Progenitor cell of endocrine pancreas (in vitro differentiated cells): ENCODE results near the gene CPLX3. TPM values are rescaled to one million over a fixed set of nuclear protein-coding genes. Genes with fewer than 3 reads are reported as not detected.

Experiments
- DNase-seq: peaks from one replicate; pipeline ENCODE4 v3.0.0; 2021; ENCODE audit warnings: low spot score; ENCODE audit not compliant: unreplicated experiment
- H3K27ac Mint-ChIP-seq: 2 replicates; pipeline ENCODE4 v1.8.0; 2021; ENCODE audit warnings: mild to moderate bottlenecking, moderate library complexity, mixed read lengths
- H3K27me3 Mint-ChIP-seq: 2 replicates; pipeline ENCODE4 v1.8.0; 2021; ENCODE audit warnings: mixed read lengths
- H3K36me3 Mint-ChIP-seq: 2 replicates; pipeline ENCODE4 v1.8.0; 2022; ENCODE audit warnings: mixed read lengths; ENCODE audit not compliant: insufficient read depth
- H3K4me1 Mint-ChIP-seq: 2 replicates; pipeline ENCODE4 v1.8.0; 2021; ENCODE audit warnings: low read depth, mixed read lengths
- H3K4me3 Mint-ChIP-seq: 2 replicates; pipeline ENCODE4 v1.8.0; 2021; ENCODE audit warnings: low read depth, mild to moderate bottlenecking, moderate library complexity, mixed read lengths
- H3K9me3 Mint-ChIP-seq: 2 replicates; pipeline ENCODE4 v1.8.0; 2021; ENCODE audit warnings: low read depth, mixed read lengths
- total RNA-seq: library from RNA; stranded (reverse); gene quantifications from 2 replicates; pipeline ENCODE4 v1.2.1, GENCODE V29; 2021
- TF ChIP-seq, protein P1 (sequence below): fragments of 200-600 bp; sonication (generic); IDR thresholded peaks from one replicate; pipeline ENCODE4 v1.5.0; 2021; ENCODE audit warnings: antibody characterized with exemption, mild to moderate bottlenecking; ENCODE audit not compliant: unreplicated experiment

Gene CPLX3
- total RNA-seq, 1 donor from 2014 or later = not detected

DNA sequence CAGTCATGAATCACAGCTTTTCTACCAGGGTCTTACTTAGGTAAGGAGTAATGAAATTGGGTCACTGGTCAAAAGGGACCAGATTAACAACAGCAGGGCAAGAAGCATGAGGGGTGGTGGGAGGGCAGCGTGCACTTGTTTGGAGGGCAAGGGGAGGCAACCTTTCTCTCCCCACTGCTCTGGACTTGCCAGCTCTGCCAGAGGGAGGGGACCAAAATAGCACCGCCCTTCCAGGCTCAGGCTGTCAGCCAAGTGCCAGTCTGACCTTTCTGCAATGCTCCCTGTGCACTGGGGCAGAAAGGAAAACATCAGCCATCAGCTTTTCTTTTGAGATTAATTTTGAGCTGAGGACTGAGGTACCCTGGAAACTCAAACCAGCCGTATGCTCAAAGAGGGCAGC lies 21.0 kb downstream of the CPLX3 start:
- Mint-ChIP-seq H3K4me1 (peaks cover 4% of the 10 kb centered on the region), H3K9me3 (no peaks in the 10 kb centered on the region), H3K27ac (no peak overlapping the region), H3K4me3 (no peak overlapping the region), H3K36me3 (peaks cover 8% of the 10 kb centered on the region), H3K27me3 (no peaks in the 10 kb centered on the region)
- DNase-seq = no peak
- TF ChIP-seq, protein P1, sequence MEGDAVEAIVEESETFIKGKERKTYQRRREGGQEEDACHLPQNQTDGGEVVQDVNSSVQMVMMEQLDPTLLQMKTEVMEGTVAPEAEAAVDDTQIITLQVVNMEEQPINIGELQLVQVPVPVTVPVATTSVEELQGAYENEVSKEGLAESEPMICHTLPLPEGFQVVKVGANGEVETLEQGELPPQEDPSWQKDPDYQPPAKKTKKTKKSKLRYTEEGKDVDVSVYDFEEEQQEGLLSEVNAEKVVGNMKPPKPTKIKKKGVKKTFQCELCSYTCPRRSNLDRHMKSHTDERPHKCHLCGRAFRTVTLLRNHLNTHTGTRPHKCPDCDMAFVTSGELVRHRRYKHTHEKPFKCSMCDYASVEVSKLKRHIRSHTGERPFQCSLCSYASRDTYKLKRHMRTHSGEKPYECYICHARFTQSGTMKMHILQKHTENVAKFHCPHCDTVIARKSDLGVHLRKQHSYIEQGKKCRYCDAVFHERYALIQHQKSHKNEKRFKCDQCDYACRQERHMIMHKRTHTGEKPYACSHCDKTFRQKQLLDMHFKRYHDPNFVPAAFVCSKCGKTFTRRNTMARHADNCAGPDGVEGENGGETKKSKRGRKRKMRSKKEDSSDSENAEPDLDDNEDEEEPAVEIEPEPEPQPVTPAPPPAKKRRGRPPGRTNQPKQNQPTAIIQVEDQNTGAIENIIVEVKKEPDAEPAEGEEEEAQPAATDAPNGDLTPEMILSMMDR = no peak

GRCh38 chr15:74850393-74850792 lies 24.0 kb downstream of the CPLX3 start:
- H3K9me3 Mint-ChIP-seq = no peaks in the 10 kb centered on the region
- H3K27ac Mint-ChIP-seq = no peak overlapping the region
- H3K4me1 Mint-ChIP-seq = no peaks in the 10 kb centered on the region
- TF ChIP-seq, protein P1 = no peak
- peaks cover 8% of the 10 kb centered on the region for H3K36me3 Mint-ChIP-seq
- no peak overlapping the region for H3K4me3 Mint-ChIP-seq
- H3K27me3 Mint-ChIP-seq = no peaks in the 10 kb centered on the region
- DNase-seq = no peak

DNA sequence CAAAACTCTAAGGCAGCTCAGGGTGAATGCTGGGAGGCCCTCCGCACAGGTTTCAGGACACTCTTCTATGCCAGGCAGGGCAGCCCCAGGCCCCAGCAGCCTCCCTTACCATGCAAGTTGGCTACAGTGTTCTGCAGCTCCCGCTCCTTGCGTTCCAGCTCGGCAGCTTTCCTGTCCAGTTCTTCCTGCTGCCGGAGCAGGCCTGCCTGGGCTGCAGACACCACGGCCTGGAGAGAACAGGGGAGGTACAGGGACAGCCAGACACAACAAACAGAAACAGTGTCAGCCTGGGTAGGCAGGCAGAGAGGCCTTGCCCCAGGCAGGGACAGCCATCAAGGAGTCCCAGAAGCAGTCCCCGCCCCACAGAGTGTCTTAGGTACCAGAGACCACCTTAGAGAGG lies 25.5 kb downstream of the CPLX3 start:
- Mint-ChIP-seq H3K36me3 (peaks cover 6% of the 10 kb centered on the region), H3K4me1 (no peaks in the 10 kb centered on the region), H3K9me3 (no peaks in the 10 kb centered on the region), H3K4me3 (no peak overlapping the region), H3K27me3 (no peaks in the 10 kb centered on the region), H3K27ac (no peak overlapping the region)
- no peak for DNase-seq
- TF ChIP-seq, protein P1 = no peak

DNA sequence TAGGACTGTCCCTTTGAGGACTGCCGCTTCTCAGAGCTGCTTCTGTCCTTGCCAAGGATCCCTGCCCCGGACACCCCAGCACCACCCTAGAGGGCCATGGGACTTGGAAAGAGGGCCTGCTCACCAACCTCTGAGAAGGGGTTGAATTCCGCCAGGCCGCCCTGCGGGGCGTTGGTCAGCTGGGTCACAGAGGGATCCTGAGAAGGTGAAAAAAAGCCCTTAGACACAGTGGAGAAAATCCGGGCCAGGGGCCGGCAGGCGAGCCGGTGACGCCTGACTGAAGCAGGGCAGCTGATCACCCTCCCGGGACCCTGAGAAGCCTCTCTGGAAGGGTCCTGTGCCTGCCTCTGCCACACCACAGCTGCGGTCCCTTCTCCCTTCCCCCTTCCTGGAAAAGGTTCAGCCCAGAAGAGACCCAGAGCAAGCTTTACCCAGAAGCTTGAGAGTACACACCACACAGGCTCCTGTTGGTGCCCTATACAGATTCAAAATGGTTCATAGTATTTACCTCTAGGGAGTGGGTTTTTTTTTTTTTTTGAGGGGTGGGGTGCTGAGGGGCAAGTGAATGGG lies 28.1 kb downstream of the CPLX3 start:
- Mint-ChIP-seq H3K36me3 (peaks cover 3% of the 10 kb centered on the region), H3K27me3 (no peaks in the 10 kb centered on the region), H3K4me1 (no peaks in the 10 kb centered on the region), H3K27ac (no peak overlapping the region), H3K4me3 (no peak overlapping the region), H3K9me3 (no peaks in the 10 kb centered on the region)
- DNase-seq = no peak
- TF ChIP-seq, protein P1 = no peak

- H3K27me3 Mint-ChIP-seq = no peaks in the 10 kb centered on the region
- TF ChIP-seq, protein P1 = no peak
- peaks cover 2% of the 10 kb centered on the region for H3K36me3 Mint-ChIP-seq
- no peak overlapping the region for H3K27ac Mint-ChIP-seq
- no peaks in the 10 kb centered on the region for H3K4me1 Mint-ChIP-seq
- no peak overlapping the region for H3K4me3 Mint-ChIP-seq
- no peak for DNase-seq
- no peaks in the 10 kb centered on the region for H3K9me3 Mint-ChIP-seq
Measured at GRCh38 chr15:74855857-74856256, 29.4 kb downstream of the CPLX3 start.
